RWPE1 (cell line): ENCODE results near the gene CPLX1.

ENCODE experiments used
- CTCF ChIA-PET: fragments of 350-600 bp; sonication (Branson Sonifier 250); formaldehyde crosslinking; extraction: SDS; loops from one replicate; lab custom pipeline; 2021; lab: Yijun Ruan, JAX
- POLR2A ChIA-PET: fragments of 400-600 bp; formaldehyde crosslinking; extraction: SDS; loops from one replicate; lab custom pipeline; 2020; ENCODE audit warnings: antibody characterized with exemption; ENCODE audit not compliant: low non-redundant PET; lab: Yijun Ruan, JAX
- DNase-seq: peaks from one replicate; pipeline ENCODE4 v3.0.0; 2012; ENCODE audit warnings: low spot score
- H3K27ac ChIP-seq: fragments of 450-650 bp; 2 replicates; pipeline ENCODE4 v1.5.1; 2017
- TF ChIP-seq, protein P1 (sequence below): fragments of 450-650 bp; conservative IDR thresholded peaks from 2 replicates; pipeline ENCODE4 v1.5.1; 2017; ENCODE audit warnings: low read depth, mild to moderate bottlenecking

The CPLX1 gene

DNA sequence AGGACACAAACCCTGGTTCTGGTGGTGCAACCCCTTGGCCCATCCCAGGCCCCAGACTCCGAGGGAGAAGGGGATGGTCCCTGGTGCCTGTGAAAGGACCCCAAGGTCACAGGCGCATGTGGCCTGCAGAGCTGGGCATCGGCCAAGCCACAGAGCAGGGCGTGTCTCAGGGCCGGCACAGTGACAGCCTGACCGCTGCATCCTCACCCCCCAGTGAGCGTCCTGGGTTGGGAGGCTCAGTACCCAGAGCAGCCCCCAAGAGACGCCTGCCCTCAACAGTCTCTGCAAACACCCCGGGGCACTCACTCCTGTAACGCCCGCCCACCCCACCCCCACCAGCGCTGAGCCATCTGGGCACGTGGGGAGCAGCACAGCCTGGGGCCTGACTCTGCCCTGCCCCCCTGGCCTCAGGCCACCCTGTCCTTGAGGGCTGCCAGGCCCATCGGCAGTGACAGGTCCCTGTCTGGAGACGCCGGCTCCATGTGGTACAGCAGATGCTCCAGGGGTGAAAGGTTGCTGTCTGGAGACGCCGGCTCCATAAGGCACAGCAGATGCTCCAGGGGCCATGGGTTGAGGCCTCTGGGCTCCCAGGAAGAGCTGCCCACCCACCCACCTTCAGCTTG is 24.5 kb upstream of the CPLX1 start:
- no peak for DNase-seq
- no peak overlapping the region for H3K27ac ChIP-seq
- ChIA-PET POLR2A (no interaction called here), CTCF (no interaction called here)
- TF ChIP-seq, protein P1, sequence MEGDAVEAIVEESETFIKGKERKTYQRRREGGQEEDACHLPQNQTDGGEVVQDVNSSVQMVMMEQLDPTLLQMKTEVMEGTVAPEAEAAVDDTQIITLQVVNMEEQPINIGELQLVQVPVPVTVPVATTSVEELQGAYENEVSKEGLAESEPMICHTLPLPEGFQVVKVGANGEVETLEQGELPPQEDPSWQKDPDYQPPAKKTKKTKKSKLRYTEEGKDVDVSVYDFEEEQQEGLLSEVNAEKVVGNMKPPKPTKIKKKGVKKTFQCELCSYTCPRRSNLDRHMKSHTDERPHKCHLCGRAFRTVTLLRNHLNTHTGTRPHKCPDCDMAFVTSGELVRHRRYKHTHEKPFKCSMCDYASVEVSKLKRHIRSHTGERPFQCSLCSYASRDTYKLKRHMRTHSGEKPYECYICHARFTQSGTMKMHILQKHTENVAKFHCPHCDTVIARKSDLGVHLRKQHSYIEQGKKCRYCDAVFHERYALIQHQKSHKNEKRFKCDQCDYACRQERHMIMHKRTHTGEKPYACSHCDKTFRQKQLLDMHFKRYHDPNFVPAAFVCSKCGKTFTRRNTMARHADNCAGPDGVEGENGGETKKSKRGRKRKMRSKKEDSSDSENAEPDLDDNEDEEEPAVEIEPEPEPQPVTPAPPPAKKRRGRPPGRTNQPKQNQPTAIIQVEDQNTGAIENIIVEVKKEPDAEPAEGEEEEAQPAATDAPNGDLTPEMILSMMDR, result no peak

DNA sequence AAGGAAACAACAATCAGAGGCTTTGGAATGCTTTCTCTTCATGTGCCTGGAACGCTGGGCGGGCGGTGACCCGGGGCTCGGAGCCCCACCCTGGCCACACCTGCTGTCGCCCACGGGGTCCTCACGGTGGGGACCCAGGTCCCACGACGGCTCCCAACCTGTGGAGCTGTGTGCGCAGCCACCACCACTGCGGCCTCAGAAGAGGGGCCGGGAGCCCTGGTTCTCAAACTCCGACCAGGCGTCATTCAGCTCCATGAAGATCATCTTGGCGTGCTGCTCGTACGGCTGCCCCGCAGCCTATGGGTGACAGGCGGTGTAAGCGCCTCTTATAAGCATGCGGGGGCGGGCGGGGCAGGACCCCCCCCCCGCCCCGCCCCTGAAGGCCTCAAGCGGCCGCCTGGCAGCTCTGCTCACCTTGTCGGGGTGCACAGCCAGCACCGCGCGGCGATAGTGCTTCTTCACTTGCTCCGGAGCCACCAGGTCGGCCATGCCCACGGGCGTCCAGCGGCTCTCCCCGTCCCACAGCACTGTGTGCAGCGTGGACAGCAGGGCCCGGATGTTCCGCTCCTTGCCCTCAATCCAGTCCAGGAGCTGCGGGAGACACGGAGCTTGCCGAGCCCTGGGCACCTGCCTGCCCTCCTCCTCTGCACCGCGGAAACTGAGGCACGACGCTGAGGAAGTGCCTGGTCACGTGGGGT is 23.7 kb upstream of the CPLX1 start:
- POLR2A ChIA-PET, result no interaction called here
- TF ChIP-seq, protein P1, result no peak
- CTCF ChIA-PET, result no interaction called here
- H3K27ac ChIP-seq, result no peak overlapping the region
- DNase-seq, result no peak

DNA sequence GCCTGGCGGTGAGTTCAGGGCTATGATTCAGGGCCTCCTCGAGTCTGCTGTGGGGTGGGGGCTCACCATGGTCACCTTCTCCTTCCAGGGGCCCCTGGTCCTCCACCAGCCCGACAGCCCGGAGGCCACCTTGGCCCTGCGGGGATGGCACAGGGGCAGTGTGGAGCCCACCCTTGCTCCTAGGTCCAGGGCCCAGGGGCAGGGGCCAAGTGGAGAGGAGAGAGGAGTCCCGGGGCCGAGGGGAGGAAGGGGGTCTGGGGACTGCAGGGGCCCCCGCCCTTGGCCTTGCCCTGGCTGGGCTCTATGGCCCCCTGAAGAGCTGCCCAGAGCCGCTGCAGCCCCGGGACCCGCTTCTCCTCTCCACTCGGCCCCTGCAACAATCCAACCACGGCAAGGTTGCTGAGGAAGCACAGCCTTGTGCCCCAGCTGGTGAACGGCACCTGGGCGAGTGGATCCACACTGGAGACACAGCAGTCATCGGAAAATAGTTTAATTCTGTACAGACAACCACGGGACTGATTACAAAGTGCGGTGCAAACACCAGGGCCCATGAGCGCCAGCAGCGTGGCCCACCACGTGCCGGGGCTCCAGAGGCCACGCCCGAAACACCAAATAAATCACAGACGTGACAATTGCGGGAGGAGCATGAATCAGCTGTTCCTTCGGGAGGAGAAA is 23.0 kb upstream of the CPLX1 start:
- TF ChIP-seq, protein P1, result no peak
- ChIA-PET CTCF (no interaction called here), POLR2A (no interaction called here)
- no peak for DNase-seq
- no peak overlapping the region for H3K27ac ChIP-seq

DNA sequence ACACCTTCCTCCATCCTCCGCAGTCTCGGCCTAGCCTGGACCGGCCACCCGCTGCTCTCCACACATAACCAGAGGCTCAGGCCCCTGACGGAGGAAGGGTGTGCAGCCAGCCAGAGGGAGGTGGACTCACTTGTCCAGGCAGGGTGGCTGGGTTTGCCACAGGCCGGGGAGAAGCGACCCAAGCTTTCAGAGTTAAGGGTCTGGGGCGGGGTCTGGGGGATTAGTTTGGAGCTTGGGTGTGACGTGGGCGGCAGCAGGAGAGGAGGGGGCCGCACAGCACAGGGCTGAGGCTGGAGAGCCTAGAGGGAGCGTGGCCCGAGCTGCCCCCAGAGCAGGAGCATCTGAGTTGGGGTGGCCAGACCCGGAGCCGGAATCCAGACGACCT is 22.4 kb upstream of the CPLX1 start:
- CTCF ChIA-PET, result no interaction called here
- POLR2A ChIA-PET, result no interaction called here
- no peak for DNase-seq
- H3K27ac ChIP-seq, result no peak overlapping the region
- TF ChIP-seq, protein P1, result no peak

DNA sequence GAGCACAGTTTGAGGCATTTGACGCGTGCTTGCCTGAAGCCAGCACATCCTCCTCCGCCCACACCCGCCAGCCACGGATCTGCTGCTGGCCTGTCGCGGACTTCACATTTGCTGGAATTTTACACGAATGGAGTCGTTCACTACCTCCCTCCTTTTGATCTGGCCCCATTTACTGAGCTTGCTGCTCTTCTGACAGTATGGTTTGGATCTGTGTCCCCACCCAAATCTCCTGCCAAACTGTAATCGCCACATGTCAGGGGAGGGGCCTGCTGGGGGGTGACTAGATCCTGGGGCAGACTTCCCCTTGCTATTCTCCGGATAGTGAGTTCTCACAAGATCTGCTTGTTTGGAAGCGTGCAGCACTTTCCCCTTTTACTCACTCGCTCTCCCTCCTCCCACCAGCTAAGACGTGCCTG is 19.9 kb upstream of the CPLX1 start:
- TF ChIP-seq, protein P1, result no peak
- DNase-seq, result no peak
- H3K27ac ChIP-seq, result no peak overlapping the region
- ChIA-PET CTCF (interaction anchor here (0.7 kb wide), 1 partner anchor 16 kb away, joined by 3 read pairs; no protein-coding TSS in a partner anchor), POLR2A (no interaction called here)

DNA sequence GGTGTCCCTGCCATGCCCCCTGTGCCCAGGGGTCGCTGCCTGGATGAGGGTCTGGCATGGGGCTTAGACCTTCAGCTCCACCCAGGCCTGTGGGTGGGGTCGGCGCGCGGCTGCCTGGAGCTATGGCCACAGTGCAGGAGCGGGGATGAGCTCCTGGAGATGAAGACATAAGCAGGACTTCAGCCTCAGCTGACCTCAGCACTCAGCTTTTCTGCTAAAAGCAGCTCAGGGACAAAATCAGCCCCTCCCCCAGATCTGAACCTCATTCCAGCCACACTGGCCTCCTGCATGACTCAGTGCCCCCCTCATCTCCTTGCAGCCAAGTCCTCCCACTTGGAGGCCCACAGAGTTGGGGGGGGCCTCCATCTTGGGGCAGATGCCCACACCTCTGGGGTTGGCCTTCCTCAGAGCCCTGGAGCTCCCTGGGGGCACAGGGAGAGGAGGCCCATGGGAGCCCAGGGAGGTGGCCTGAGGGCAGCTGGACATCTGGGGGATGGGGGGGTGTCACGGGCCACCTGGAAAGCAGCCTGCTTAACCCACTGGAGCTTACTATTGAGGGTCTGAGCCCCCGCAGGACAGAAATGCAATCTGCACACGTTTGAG is 19.4 kb upstream of the CPLX1 start:
- POLR2A ChIA-PET, result no interaction called here
- CTCF ChIA-PET, result interaction anchor here (0.7 kb wide), 1 partner anchor 16 kb away, joined by 3 read pairs; no protein-coding TSS in a partner anchor

More for the DNA sequence above, 19.4 kb upstream of the CPLX1 start:
- no peak overlapping the region for H3K27ac ChIP-seq
- DNase-seq, result no peak
- TF ChIP-seq, protein P1, result no peak
